ENCODE results near the gene HNRNPL.
"Not testable (repeated sequence)": the region's sequence is repeated elsewhere in the genome, so short reads cannot be mapped to it uniquely, and the experiment has no call there.

HNRNPL gene

GRCh38 chr19:38861368-38861767, 11.6 kb upstream of the HNRNPL start:
- peaks cover 2% of the 10 kb centered on the region; the same call in 1 of the 2 replicates for H3K79me2 ChIP-seq (ENCODE audit: control insufficient read depth, low read length)
- H3K27ac ChIP-seq (ENCODE audit: low read depth, low read length) = no peak overlapping the region
- no peaks in the 10 kb centered on the region for H3K9me2 ChIP-seq (replicated peaks; ENCODE audit: control insufficient read depth, low read length)
- TF ChIP-seq EZH2phosphoT487 (IDR thresholded peaks at IDR 0.05; ENCODE audit: borderline replicate concordance, low read length) = no peak
- no peaks in the 10 kb centered on the region for H3K27me3 ChIP-seq (ENCODE audit: control insufficient read depth, low read length)
- H3K4me3 ChIP-seq (ENCODE audit: low read length) = no peak overlapping the region
- H3K4me1 ChIP-seq (ENCODE audit: control insufficient read depth, low read length) = peaks cover 83% of the 10 kb centered on the region
- peaks cover 49% of the 10 kb centered on the region for H3F3A ChIP-seq (ENCODE audit: control insufficient read depth, insufficient read depth)
- H3K9me3 ChIP-seq (ENCODE audit: control insufficient read depth, insufficient read depth, low read length) = no peaks in the 10 kb centered on the region
- H3K36me3 ChIP-seq (ENCODE audit: control insufficient read depth, low read length) = no peaks in the 10 kb centered on the region
- H3K4me2 ChIP-seq (ENCODE audit: low read length) = no peak overlapping the region
- H4K20me1 ChIP-seq (ENCODE audit: control insufficient read depth, insufficient read depth, low read depth, low read length) = no peaks in the 10 kb centered on the region

- not testable (repeated sequence) for H3K9me3 ChIP-seq (ENCODE audit: control insufficient read depth, insufficient read depth, low read length); H3K36me3 ChIP-seq (ENCODE audit: control insufficient read depth, low read length); H3K9me2 ChIP-seq (replicated peaks; ENCODE audit: control insufficient read depth, low read length); H4K20me1 ChIP-seq (ENCODE audit: control insufficient read depth, insufficient read depth, low read depth, low read length); H3K79me2 ChIP-seq (ENCODE audit: control insufficient read depth, low read length); H3K27me3 ChIP-seq (ENCODE audit: control insufficient read depth, low read length)
- H3F3A ChIP-seq (ENCODE audit: control insufficient read depth, insufficient read depth) = peaks cover 32% of the 10 kb centered on the region
- peak overlapping the region; percentile 49 for H3K4me3 ChIP-seq (ENCODE audit: low read length)
- H3K4me1 ChIP-seq (ENCODE audit: control insufficient read depth, low read length) = peaks cover 70% of the 10 kb centered on the region
- 0 out of 2 replicates have a peak overlapping the region, but pooled peaks have one; percentile 86 for H3K27ac ChIP-seq (ENCODE audit: low read depth, low read length)
- peak overlapping the region; percentile 92 for H3K4me2 ChIP-seq (ENCODE audit: low read length)
These were observed 9.9 kb upstream of the HNRNPL start for GRCh38 chr19:38859631-38860204.

GRCh38 chr19:38856813-38857212, 7.0 kb upstream of the HNRNPL start:
- Histone ChIP-seq H4K20me1 (ENCODE audit: control insufficient read depth, insufficient read depth, low read depth, low read length) (no peaks in the 10 kb centered on the region), H3K4me2 (ENCODE audit: low read length) (peak overlapping the region; percentile 64), H3K27me3 (ENCODE audit: control insufficient read depth, low read length) (no peaks in the 10 kb centered on the region), H3F3A (ENCODE audit: control insufficient read depth, insufficient read depth) (peaks cover 13% of the 10 kb centered on the region), H3K4me3 (ENCODE audit: low read length) (peak overlapping the region; percentile 52), H3K4me1 (ENCODE audit: control insufficient read depth, low read length) (peaks cover 59% of the 10 kb centered on the region), H3K27ac (ENCODE audit: low read depth, low read length) (peak overlapping the region; percentile 76), H3K9me3 (ENCODE audit: control insufficient read depth, insufficient read depth, low read length) (no peaks in the 10 kb centered on the region), H3K36me3 (ENCODE audit: control insufficient read depth, low read length) (peaks cover 6% of the 10 kb centered on the region; the same call in 1 of the 2 replicates), H3K79me2 (ENCODE audit: control insufficient read depth, low read length) (peaks cover 15% of the 10 kb centered on the region), H3K9me2 (replicated peaks; ENCODE audit: control insufficient read depth, low read length) (no peaks in the 10 kb centered on the region)
- TF ChIP-seq CTCF (IDR thresholded peaks at IDR 0.05; ENCODE audit: low read depth, low read length, poor library complexity, severe bottlenecking) = no peak

- Histone ChIP-seq H3K79me2 (ENCODE audit: control insufficient read depth, low read length) (peaks cover 21% of the 10 kb centered on the region), H3K4me1 (ENCODE audit: control insufficient read depth, low read length) (peaks cover 64% of the 10 kb centered on the region), H3F3A (ENCODE audit: control insufficient read depth, insufficient read depth) (peaks cover 16% of the 10 kb centered on the region)
- H4K20me1 ChIP-seq (ENCODE audit: control insufficient read depth, insufficient read depth, low read depth, low read length); H3K36me3 ChIP-seq (ENCODE audit: control insufficient read depth, low read length); H3K4me3 ChIP-seq (ENCODE audit: low read length); H3K27me3 ChIP-seq (ENCODE audit: control insufficient read depth, low read length); H3K27ac ChIP-seq (ENCODE audit: low read depth, low read length); H3K9me2 ChIP-seq (replicated peaks; ENCODE audit: control insufficient read depth, low read length); H3K4me2 ChIP-seq (ENCODE audit: low read length); H3K9me3 ChIP-seq (ENCODE audit: control insufficient read depth, insufficient read depth, low read length): not testable (repeated sequence)
These were observed 6.0 kb upstream of the HNRNPL start for GRCh38 chr19:38855751-38856150.

- H3K9me2 ChIP-seq (replicated peaks; ENCODE audit: control insufficient read depth, low read length); H3K4me2 ChIP-seq (ENCODE audit: low read length); H3K9me3 ChIP-seq (ENCODE audit: control insufficient read depth, insufficient read depth, low read length); H3K36me3 ChIP-seq (ENCODE audit: control insufficient read depth, low read length); H3K27me3 ChIP-seq (ENCODE audit: control insufficient read depth, low read length); H3K4me3 ChIP-seq (ENCODE audit: low read length); H4K20me1 ChIP-seq (ENCODE audit: control insufficient read depth, insufficient read depth, low read depth, low read length); H3K27ac ChIP-seq (ENCODE audit: low read depth, low read length): not testable (repeated sequence)
- Histone ChIP-seq H3F3A (ENCODE audit: control insufficient read depth, insufficient read depth) (peaks cover 16% of the 10 kb centered on the region), H3K4me1 (ENCODE audit: control insufficient read depth, low read length) (peaks cover 61% of the 10 kb centered on the region), H3K79me2 (ENCODE audit: control insufficient read depth, low read length) (peaks cover 21% of the 10 kb centered on the region)
These were observed 5.2 kb upstream of the HNRNPL start for GRCh38 chr19:38854961-38855360.
